ENCODE results near the gene CATSPER3.
"Not testable (repeated sequence)": the region's sequence is repeated elsewhere in the genome, so short reads cannot be mapped to it uniquely, and the experiment has no call there.

CATSPER3 gene

DNA sequence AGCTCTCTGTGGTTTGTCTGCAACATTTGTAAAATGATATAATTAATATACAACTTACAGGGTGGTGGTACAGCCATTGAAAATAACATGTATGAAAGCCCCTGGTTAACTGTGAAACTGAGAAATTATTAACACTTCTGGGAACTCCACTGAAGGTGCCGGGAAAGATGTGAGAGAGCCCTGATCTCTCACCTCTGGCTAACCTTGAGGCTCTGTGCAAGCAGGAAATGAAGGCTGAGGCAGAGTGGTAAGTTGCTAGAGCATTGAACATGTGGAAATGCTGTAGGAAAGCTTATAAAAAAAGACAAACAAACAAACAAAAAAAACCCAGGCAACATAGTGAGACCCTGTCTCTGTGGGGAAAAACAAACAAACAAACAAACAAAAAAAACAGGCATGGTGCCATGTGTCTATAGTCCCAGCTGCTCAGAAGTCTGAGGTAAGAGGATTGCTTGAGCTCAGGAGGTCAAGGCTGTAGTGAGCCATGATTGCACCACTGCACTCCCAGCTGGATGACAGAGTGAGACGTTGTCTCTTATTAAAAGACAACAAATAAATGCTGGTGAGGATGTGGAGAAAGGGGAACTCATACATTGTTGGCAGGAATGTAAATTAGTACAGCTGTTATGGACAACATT is 7.5 kb downstream of the CATSPER3 start:
- DNase-seq, result no peak

DNA sequence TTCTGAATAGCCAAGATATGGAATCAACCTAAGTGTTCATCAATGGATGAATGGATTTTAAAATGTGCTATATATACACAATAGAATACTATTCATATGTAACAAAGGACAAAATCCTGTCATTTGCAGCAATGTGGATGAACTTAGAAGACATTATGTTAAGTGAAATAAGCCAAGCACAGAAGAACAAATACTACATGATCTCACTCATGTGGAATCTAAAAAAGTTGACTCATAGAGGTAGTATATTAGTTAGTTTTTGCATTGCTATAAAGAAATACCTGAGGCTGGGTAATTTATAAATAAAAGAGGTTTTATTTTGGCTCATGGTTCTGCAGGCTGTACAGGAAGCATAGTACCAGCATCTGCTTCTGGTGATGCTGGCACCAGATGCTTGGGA is 8.1 kb downstream of the CATSPER3 start:
- ATAC-seq (no peak), DNase-seq (no peak)

More for the DNA sequence above, 7.5 kb downstream of the CATSPER3 start:
- no peak for ATAC-seq

GRCh38 chr5:134976841-134977240 is 9.1 kb downstream of the CATSPER3 start:
- DNase-seq, result no peak
- no peak for ATAC-seq

DNA sequence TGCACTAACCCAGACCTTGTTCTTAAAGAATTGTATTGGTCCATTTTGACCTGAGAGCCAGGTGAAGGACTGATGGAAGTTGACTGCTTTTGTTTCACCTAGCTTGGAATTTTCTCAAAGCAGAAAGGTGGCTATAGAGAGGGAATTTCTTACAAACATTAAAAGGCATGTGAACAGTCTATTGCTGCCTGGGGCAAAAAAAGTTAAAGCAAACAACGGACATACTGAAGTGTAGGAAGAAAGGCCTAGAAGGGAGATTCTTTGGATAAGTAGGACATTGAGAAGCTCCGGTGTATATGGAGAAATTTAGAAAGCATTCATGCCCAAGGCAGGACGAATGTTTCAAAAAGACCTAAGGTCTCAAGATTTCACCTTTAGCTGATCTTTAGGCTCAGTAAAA is 11.7 kb downstream of the CATSPER3 start:
- no peak for DNase-seq
- ATAC-seq, result no peak

DNA sequence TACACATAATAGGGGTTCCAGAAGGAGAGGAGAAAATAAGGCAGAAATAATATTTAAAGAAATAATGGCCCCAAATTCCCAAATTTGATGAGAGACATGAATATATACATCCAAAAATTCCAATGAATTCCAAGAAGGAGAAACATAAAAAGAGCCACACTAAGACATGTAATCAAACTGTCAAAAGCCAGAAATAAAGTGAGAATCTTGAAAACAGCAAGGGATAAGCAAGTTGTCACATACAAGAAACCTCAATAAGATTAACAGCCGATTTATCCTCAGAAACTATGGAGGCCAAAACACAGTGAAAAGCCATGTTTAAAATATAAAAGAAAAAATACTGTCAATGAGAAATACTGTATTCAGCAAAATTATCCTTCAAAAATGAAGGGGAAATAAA is 14.5 kb downstream of the CATSPER3 start:
- DNase-seq (no peak), ATAC-seq (no peak)

DNA sequence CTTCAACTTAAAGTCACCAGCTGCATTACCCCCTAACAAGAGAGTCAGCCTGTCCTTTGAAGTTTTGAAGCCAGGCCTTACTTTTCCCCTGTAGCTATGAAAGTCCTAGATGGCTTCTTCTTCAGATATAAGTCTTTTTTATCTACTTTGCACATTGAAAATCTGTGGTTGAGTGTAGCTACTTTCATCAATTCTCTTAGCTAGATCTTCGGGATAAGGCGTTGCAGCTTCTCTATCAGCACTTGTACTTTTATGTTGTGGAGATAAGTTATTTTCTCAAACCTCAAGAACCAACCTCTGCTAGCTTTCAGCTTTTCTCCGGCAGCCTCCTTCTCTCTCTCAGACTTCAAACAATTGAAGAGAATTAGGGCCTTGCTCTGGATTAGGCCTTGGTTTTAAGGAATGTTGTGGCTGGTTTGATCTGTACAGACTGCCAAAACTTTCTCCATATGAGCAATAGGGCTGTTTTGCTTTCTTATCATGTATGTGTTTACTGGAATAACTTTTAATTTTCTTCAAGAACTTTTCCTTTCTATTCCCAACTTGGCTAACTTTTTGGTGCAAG is 21.6 kb downstream of the CATSPER3 start:
- no peak for ATAC-seq
- no peak for DNase-seq

GRCh38 chr5:134990183-134990582 is 22.5 kb downstream of the CATSPER3 start:
- not testable (repeated sequence) for DNase-seq, ATAC-seq

- no peak for DNase-seq
- no peak for ATAC-seq
Measured at GRCh38 chr5:134992148-134992547, 24.4 kb downstream of the CATSPER3 start.

- ATAC-seq (no peak), DNase-seq (no peak)
Measured at GRCh38 chr5:134993161-134993560, 25.5 kb downstream of the CATSPER3 start.

DNA sequence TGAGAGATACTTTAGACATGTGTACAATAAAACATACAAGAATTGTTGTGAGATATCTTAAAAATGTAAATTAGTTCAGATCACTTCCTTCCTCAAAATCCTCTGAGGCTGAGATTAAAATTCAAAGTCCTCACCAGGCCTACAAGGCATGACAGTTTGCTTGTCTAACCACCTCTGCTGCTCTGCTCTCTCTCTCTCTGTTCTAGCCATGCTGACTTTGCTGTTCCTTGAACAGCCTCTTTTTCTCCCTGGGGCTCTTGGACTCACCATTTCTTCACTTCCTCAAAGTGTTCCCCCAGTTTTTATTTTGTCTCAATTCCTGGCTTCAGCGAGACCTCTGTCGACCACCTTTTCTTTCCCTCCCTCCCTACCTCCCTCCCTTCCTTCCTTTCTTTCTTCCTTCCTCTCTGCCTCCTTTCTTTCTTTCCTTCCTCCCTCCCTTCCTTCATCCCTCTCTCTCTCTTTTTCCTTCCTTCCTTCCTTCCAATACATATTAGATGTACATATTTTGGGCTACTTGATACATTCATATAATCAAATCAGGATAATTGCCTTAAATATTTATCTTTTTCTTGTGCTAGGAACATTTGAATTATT is 27.0 kb downstream of the CATSPER3 start:
- ATAC-seq, result no peak

GRCh38 chr5:134995850-134996402 is 28.2 kb downstream of the CATSPER3 start:
- no peak for DNase-seq
- peak; percentile 32 for ATAC-seq

More for the DNA sequence above, 27.0 kb downstream of the CATSPER3 start:
- DNase-seq, result no peak

GRCh38 chr5:134997015-134997414 is 29.3 kb downstream of the CATSPER3 start:
- no peak for ATAC-seq
- DNase-seq, result no peak

DNA sequence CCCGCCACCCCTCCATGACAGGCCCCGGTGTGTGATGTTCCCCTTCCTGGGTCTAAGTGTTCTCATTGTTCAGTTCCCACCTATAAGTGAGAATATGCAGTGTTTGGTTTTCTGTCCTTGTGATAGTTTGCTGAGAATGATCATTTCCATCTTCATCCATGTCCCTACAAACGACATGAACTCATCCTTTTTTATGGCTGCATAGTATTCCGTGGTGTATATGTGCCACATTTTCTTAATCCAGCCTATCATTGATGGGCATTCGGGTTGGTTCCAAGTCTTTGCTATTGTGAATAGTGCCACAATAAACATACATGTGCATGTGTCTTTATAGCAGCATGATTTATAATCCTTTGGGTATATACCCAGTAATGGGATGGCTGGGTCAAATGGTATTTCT is 30.4 kb downstream of the CATSPER3 start:
- not testable (repeated sequence) for ATAC-seq, DNase-seq

- no peak for ATAC-seq
- no peak for DNase-seq
Measured at GRCh38 chr5:135004376-135004775, 36.7 kb downstream of the CATSPER3 start.

GRCh38 chr5:135005076-135005475 is 37.4 kb downstream of the CATSPER3 start:
- DNase-seq (no peak), ATAC-seq (no peak)

DNA sequence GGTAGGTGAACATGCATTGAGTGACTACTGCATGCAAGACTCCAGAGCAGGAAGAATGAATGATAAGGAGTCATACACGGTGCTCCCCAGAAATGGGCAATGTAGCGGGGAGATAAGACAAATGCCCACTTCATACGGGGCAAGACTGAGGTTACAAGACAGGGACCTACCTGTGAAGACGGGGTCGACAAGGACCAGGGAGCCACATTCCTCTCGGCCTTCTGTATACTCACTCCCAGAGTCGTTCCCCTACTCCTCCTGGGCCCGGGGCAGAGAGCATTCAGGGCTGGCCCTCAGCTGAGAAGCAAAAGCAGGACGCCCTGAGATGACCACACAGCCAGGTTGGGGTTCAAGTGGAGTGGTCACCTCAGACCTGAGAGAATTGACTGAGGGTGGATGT is 39.6 kb downstream of the CATSPER3 start:
- DNase-seq, result no peak

DNA sequence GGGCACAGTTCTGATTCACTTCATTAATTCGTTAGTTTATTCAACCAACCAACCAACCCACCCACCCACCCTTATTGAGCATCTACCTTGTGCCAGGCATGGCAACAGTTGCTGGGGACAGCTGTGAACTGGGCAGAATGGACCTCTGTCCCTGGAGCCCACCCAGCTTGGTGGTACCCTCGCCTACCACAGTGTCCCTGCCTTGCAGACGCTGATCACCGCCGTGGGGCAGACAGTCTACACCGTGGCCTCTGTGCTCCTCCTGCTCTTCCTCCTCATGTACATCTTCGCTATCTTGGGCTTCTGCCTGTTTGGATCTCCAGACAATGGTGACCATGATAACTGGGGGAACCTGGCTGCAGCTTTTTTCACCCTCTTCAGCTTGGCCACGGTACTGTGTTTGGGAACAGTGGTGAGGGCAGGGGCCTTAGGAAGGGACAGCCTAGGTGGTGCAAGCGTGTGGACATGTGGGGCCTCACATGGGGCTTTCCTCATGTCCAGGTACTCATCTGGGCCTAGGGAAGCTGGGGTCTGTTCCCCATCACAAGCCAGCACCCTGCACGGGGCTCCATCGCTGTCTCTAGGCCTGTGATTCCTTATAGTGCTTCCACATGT is 40.1 kb downstream of the CATSPER3 start:
- ATAC-seq (no peak), DNase-seq (no peak)

More for the DNA sequence above, 39.6 kb downstream of the CATSPER3 start:
- no peak for ATAC-seq

- ATAC-seq (no peak), DNase-seq (no peak)
Measured at GRCh38 chr5:135008556-135008955, 40.8 kb downstream of the CATSPER3 start.

DNA sequence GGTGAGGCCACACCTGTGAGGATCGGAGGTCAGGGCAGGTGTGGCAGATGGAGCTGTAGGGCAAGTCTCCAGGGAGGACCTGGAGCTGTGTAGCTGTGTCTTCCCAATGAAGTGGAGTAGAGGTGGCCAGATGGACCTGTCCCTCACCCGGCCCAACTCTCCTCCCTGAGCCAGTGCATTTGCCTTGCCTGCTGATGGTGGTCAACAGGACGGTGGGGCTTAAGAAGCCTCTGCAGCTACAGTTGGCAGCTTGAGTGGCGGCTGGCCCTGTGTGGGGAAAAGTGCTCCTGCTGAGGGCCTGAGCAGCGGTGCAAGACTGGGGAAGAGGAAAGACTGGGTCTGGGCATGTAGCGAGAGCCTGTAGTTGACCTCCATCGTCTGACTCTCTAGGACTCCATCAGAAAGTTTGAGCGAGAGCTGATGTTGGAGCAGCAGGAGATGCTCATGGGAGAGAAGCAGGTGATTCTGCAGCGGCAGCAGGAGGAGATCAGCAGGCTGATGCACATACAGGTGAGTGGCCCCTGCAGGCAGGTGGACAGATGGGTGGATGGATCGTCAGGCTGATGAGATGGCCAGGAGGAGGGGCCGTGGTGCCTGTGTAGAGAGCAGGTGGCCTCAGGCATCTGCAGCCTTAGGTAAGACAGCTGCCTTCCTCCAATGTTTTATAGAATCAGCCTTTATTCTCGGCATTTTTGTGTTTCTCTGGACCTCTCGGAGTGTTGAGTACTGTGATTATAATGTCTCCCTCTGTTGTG is 41.5 kb downstream of the CATSPER3 start:
- ATAC-seq (no peak), DNase-seq (no peak)

- DNase-seq (no peak), ATAC-seq (no peak)
Measured at GRCh38 chr5:135009736-135010501, 42.2 kb downstream of the CATSPER3 start.
